ENCODE results near the gene CASD1.
A peak's percentile ranks its signal among the peaks of the same experiment; 100 is the strongest.

Gene CASD1

DNA sequence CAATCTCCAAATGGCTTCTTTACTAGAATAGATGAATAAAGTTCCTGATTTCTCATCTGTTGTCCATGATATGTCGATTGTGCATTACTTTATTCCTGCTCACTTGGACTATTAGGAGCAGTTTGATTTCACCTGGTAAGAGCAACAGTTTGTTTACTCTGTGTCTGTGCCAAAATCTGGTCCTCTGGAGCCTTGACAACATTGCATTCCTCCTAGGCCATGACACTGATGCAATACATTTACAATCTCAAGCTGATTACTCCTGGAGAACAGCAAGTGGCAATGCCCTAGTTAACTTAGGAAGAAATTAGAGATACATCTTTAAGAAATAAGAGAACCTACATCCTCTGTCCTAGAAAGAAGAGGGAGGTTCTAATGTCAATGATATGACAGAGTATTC is 74.5 kb downstream of the CASD1 start:
- no peaks in the 10 kb centered on the region for H3K4me1 ChIP-seq (ENCODE audit: low read length)
- H3K4me2 ChIP-seq (ENCODE audit: low read length), result no peak overlapping the region
- TF ChIP-seq CTCF (IDR thresholded peaks at IDR 0.05; ENCODE audit: low read depth, low read length) (no peak), EZH2phosphoT487 (IDR thresholded peaks at IDR 0.05; ENCODE audit: low read depth) (no peak)
- H3K9me3 ChIP-seq (ENCODE audit: insufficient read depth, low read length), result no peaks in the 10 kb centered on the region
- H3K36me3 ChIP-seq (replicated peaks; ENCODE audit: low read depth, low read length), result peaks cover 5% of the 10 kb centered on the region
- no peaks in the 10 kb centered on the region for H3K27me3 ChIP-seq (ENCODE audit: low read depth, low read length)
- no peak overlapping the region for H3K9ac ChIP-seq (ENCODE audit: low read length)
- no peak overlapping the region for H3K27ac ChIP-seq (ENCODE audit: low read length)
- H2AFZ ChIP-seq (ENCODE audit: low read depth, low read length), result no peak overlapping the region
- H3K4me3 ChIP-seq (ENCODE audit: low read length), result no peak overlapping the region
- no peaks in the 10 kb centered on the region for H3K79me2 ChIP-seq (ENCODE audit: low read length)
- H4K20me1 ChIP-seq (ENCODE audit: insufficient read depth, low read length), result no peaks in the 10 kb centered on the region

DNA sequence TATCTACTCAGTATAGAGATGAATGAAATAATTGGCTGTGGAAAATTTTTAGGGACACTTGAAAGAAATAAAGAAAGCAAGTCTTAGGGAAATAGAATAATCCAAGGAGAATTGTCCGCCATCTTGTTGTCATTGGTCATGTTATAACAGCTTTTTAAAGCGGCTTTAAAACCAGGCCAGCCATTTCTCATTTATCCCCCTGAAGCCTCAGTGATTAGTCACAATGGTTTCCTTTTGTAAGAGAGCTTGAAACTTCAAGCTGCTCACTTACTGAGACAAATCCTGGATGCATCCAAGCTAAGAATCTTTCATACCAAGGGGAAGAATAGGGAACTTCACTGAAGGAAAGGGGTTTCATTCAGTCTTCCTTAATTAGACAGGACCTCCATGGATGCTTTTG is 78.5 kb downstream of the CASD1 start:
- Histone ChIP-seq H3K9ac (ENCODE audit: low read length) (no peak overlapping the region), H3K9me3 (ENCODE audit: insufficient read depth, low read length) (no peaks in the 10 kb centered on the region; the same call in 1 of the 2 replicates), H3K4me1 (ENCODE audit: low read length) (peaks cover 17% of the 10 kb centered on the region), H4K20me1 (ENCODE audit: insufficient read depth, low read length) (no peaks in the 10 kb centered on the region), H3K4me3 (ENCODE audit: low read length) (no peak overlapping the region), H3K27ac (ENCODE audit: low read length) (no peak overlapping the region), H3K4me2 (ENCODE audit: low read length) (no peak overlapping the region), H3K36me3 (replicated peaks; ENCODE audit: low read depth, low read length) (peaks cover 5% of the 10 kb centered on the region), H3K79me2 (ENCODE audit: low read length) (no peaks in the 10 kb centered on the region), H3K27me3 (ENCODE audit: low read depth, low read length) (no peaks in the 10 kb centered on the region), H2AFZ (ENCODE audit: low read depth, low read length) (no peak overlapping the region)
- TF ChIP-seq CTCF (IDR thresholded peaks at IDR 0.05; ENCODE audit: low read depth, low read length) (no peak), EZH2phosphoT487 (IDR thresholded peaks at IDR 0.05; ENCODE audit: low read depth) (no peak)

GRCh38 chr7:94590526-94591162 is 81.0 kb downstream of the CASD1 start:
- peak overlapping the region; percentile 69 for H3K4me2 ChIP-seq (ENCODE audit: low read length)

GRCh38 chr7:94591176-94591575 is 81.6 kb downstream of the CASD1 start:
- Histone ChIP-seq H3K36me3 (replicated peaks; ENCODE audit: low read depth, low read length) (no peaks in the 10 kb centered on the region), H3K9ac (ENCODE audit: low read length) (peak overlapping the region; percentile 3; the same call in 1 of the 2 replicates), H3K4me2 (ENCODE audit: low read length) (peak overlapping the region; percentile 69)

More at GRCh38 chr7:94590526-94591162, 81.0 kb downstream of the CASD1 start:
- no peaks in the 10 kb centered on the region for H3K36me3 ChIP-seq (replicated peaks; ENCODE audit: low read depth, low read length)
- peak overlapping the region; percentile 3; the same call in 1 of the 2 replicates for H3K9ac ChIP-seq (ENCODE audit: low read length)
- H3K27ac ChIP-seq (ENCODE audit: low read length), result peak overlapping the region; percentile 3; the same call in 1 of the 2 replicates
- no peaks in the 10 kb centered on the region; the same call in 1 of the 2 replicates for H3K9me3 ChIP-seq (ENCODE audit: insufficient read depth, low read length)
- H3K4me1 ChIP-seq (ENCODE audit: low read length), result peaks cover 17% of the 10 kb centered on the region
- H3K79me2 ChIP-seq (ENCODE audit: low read length), result no peaks in the 10 kb centered on the region
- peak overlapping the region; percentile 57 for H3K4me3 ChIP-seq (ENCODE audit: low read length)
- TF ChIP-seq CTCF (IDR thresholded peaks at IDR 0.05; ENCODE audit: low read depth, low read length) (no peak), EZH2phosphoT487 (IDR thresholded peaks at IDR 0.05; ENCODE audit: low read depth) (no peak)
- no peaks in the 10 kb centered on the region for H4K20me1 ChIP-seq (ENCODE audit: insufficient read depth, low read length)
- no peak overlapping the region for H2AFZ ChIP-seq (ENCODE audit: low read depth, low read length)
- H3K27me3 ChIP-seq (ENCODE audit: low read depth, low read length), result no peaks in the 10 kb centered on the region

More at GRCh38 chr7:94591176-94591575, 81.6 kb downstream of the CASD1 start:
- Histone ChIP-seq H3K4me1 (ENCODE audit: low read length) (peaks cover 17% of the 10 kb centered on the region), H3K9me3 (ENCODE audit: insufficient read depth, low read length) (no peaks in the 10 kb centered on the region; the same call in 1 of the 2 replicates), H3K4me3 (ENCODE audit: low read length) (peak overlapping the region; percentile 57), H3K79me2 (ENCODE audit: low read length) (no peaks in the 10 kb centered on the region), H3K27me3 (ENCODE audit: low read depth, low read length) (no peaks in the 10 kb centered on the region), H2AFZ (ENCODE audit: low read depth, low read length) (no peak overlapping the region), H4K20me1 (ENCODE audit: insufficient read depth, low read length) (no peaks in the 10 kb centered on the region), H3K27ac (ENCODE audit: low read length) (no peak overlapping the region)
- no peak for TF ChIP-seq CTCF (IDR thresholded peaks at IDR 0.05; ENCODE audit: low read depth, low read length)
- TF ChIP-seq EZH2phosphoT487 (IDR thresholded peaks at IDR 0.05; ENCODE audit: low read depth), result no peak

Measured in OCI-LY3 (cell line).